ENCODE data around the gene ITIH2.
"Not testable (repeated sequence)": the region's sequence is repeated elsewhere in the genome, so short reads cannot be mapped to it uniquely, and the experiment has no call there.

ITIH2 gene

DNA sequence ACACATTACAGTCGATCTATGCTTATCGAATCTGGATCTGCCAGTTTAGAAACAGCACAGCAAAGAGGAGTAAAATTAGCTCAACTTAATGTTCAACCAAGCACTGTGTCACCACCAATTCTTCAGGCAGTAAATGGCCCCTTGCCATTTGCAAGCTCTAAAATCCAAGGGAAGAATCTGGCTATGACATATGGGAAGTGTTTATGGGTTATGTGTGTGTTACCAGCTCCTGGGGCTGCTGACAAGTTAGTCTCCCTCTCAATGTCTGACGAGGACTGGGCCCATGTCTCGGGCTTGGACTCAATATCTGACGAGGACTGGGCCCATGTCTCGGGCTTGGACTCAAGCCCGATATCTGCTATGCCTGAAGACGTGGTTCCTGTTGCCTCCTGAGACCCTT, 5.7 kb upstream of the ITIH2 start:
- no peak for DNase-seq (ENCODE audit: low spot score)

- no peak for DNase-seq (ENCODE audit: low spot score)
These were observed 2.5 kb upstream of the ITIH2 start for GRCh38 chr10:7700577-7701125.

DNA sequence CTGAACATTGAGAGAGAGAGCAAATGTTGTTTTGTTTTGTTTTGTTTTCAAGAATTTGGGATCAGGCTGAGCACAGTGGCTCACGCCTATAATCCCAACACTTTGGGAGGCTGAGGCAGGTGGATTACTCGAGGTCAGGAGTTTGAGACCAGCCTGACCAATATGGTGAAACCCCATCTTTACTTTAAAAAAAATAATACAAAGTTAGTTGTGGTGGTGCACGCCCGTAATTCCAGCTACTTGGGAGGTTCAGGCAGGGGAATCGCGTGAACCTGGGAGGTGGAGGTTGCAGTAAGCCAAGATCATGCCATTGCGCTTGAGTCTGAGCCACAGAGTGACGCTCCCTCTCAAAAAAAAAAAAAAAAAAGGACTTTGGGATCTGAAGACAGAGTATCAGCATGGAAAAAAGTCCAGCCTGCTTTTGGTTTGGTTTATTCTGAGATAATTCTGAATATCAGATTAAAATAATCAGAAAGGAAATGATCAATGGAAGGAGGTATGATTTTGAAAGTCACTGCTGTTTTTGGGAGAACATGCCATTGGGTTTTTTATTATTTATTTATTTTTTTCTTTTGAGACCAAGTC, 1.9 kb upstream of the ITIH2 start:
- no peak for DNase-seq (ENCODE audit: low spot score)

DNA sequence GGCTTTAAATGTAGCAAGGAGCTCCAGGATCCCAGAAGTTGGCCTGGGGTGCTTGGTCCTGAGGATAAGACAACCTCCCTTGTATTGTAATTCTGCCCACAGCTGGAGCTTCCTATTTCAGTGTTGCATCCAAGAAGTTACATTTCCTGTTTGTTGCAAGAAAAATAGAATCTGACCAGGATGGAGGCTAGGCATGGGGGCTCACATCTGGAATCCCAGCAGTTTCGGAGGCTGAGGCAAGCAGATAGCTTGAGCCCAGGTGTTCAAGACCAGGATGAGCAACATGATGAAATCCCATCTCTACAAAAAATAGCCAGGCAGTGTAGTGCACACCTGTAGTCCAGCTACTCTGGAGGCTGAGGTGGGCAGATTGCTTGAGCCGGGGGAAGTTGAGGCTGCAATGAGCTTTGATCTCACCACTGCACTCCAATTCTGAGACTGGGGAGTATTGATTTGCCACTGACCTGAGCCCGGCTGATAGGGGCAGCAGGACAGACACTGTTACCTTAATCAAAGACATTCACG, 766 bp upstream of the ITIH2 start:
- DNase-seq (ENCODE audit: low spot score): no peak

- no peak for DNase-seq (ENCODE audit: low spot score)
These were observed 1.2 kb downstream of the ITIH2 start for GRCh38 chr10:7704071-7705016.

DNA sequence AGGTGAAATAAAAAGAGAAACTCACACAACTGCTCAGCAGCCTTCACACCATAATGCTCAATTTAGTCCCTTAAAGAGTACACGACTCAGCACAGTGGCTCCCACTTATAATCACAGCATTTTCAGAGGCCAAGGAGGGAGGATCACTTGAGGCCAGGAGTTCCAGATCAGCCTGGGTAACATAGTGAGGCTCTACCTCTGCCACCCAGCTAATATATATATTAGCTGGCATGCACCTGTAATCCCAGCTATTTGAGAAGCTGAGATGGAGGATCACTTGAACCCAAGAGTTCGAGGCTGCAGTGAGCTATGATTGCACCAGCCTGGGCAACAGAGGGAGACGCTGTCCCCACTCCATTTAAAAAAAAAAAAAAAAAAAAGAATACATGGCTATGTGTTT, 2.2 kb downstream of the ITIH2 start:
- no peak for DNase-seq (ENCODE audit: low spot score)

- DNase-seq (ENCODE audit: low spot score): no peak
These were observed 3.5 kb downstream of the ITIH2 start for GRCh38 chr10:7706534-7707073.

DNA sequence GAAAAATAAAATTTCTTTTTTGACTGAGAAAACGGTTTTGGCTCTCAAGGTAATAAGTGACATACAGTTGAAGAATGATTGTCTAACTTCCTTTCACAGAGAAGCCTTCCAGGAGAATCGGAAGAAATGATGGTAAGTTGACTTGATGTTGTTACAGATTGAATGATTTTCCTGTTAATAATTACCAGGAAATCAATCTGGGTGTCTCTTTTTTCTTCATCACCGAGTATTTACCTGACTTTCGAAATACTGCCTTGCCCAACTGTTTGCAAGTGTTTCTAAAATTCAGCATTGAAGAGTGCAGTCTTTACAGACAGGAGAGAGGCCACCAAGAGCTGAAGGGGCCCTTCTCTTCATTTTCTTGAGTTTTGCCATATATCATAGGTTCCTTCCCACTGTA, 4.0 kb downstream of the ITIH2 start:
- DNase-seq (ENCODE audit: low spot score): no peak

GRCh38 chr10:7707858-7708622, 4.9 kb downstream of the ITIH2 start:
- no peak for DNase-seq (ENCODE audit: low spot score)

GRCh38 chr10:7708832-7709231, 5.7 kb downstream of the ITIH2 start:
- DNase-seq (ENCODE audit: low spot score): no peak

DNA sequence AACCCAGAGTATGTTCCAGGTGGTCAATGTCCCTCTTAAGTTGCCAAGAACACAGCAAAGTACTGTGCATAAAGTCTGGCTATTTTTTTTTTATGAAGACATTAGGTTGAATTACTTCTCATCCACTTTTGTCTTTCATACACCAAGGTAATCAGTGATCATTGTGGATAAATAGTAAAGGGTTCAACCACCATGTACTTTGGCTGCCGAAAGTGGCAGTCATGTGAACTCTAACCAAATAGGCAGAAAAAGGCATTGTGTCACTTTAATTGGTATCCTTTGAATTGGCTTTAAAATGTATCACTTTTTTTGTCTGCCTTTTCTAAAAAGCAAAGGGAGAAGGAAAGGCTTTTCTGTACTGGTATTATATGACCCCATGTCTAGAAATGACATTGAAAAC, 7.3 kb downstream of the ITIH2 start:
- no peak for DNase-seq (ENCODE audit: low spot score)

- DNase-seq (ENCODE audit: low spot score): not testable (repeated sequence)
These were observed 8.0 kb downstream of the ITIH2 start for GRCh38 chr10:7711075-7711474.

DNA sequence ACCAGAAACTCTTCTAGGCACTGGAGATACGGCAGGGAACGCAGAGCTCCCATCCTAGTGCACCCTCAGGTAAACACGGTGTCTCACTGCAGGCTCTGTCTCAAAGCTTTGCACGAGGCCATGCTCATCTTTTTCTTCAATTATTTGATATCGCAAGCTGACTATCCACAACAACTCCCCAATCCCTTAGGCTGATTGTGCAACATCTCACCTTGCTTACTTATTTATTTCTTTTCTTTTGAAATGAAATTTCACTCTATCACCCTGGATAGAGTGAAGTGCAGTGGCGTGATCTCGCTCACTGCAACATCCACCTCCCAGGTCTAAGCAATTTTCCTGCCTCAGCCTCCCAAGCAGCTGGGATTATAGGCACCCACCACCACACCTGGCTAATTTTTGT, 12.4 kb downstream of the ITIH2 start:
- DNase-seq (ENCODE audit: low spot score): no peak

- no peak for DNase-seq (ENCODE audit: low spot score)
These were observed 14.7 kb downstream of the ITIH2 start for GRCh38 chr10:7717767-7718166.

- no peak for DNase-seq (ENCODE audit: low spot score)
These were observed 15.6 kb downstream of the ITIH2 start for GRCh38 chr10:7718685-7719084.

DNA sequence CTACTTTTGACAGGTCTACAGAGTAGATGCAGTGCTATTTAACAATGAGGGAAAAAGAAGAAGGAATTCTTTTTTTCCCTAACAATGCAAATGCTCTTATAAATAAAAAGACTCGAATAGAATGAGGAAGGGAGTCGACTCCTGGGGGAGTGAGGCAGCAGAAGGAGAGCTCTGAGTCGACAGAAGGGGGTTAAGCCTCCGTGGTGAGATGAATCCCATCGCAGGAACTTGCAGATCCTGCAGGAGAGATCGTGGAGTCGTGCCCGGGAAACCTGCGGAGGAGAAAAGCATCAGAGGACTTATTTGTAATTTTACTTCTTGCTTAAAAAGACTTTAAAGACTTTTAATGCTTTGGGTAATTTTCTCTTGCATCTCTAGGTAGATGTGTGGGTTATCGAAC, 17.4 kb downstream of the ITIH2 start:
- no peak for DNase-seq (ENCODE audit: low spot score)

DNA sequence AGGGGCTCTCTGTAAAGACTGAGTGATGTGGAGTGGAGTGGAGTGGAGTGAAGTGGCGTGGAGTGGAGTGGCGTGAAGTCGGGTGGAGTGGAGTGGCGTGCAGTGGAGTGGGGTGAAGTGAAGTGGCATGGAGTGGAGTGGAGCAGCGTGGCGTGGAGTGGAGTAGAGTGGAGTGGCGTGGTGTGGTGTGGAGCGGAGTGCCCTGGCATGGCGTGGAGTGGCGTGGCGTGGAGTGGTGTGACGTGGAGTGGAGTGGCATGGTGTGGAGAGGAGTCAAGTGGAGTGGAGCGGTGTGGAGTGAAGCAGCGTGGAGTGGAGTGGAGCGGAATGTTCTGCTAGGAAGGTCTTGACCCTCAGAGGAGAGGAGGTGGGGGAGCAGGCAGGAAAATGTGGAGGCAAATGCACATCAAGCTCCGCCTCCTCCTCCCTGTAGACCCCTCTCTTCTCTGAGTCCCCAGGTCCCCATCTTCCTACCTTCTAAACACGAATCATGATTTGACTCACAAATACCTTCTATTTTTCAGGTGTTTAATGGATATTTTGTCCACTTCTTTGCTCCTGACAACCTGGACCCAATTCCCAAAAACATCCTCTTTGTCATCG, 19.9 kb downstream of the ITIH2 start:
- no peak for DNase-seq (ENCODE audit: low spot score)

- DNase-seq (ENCODE audit: low spot score): no peak
These were observed 31.7 kb downstream of the ITIH2 start for GRCh38 chr10:7734821-7735220.

DNA sequence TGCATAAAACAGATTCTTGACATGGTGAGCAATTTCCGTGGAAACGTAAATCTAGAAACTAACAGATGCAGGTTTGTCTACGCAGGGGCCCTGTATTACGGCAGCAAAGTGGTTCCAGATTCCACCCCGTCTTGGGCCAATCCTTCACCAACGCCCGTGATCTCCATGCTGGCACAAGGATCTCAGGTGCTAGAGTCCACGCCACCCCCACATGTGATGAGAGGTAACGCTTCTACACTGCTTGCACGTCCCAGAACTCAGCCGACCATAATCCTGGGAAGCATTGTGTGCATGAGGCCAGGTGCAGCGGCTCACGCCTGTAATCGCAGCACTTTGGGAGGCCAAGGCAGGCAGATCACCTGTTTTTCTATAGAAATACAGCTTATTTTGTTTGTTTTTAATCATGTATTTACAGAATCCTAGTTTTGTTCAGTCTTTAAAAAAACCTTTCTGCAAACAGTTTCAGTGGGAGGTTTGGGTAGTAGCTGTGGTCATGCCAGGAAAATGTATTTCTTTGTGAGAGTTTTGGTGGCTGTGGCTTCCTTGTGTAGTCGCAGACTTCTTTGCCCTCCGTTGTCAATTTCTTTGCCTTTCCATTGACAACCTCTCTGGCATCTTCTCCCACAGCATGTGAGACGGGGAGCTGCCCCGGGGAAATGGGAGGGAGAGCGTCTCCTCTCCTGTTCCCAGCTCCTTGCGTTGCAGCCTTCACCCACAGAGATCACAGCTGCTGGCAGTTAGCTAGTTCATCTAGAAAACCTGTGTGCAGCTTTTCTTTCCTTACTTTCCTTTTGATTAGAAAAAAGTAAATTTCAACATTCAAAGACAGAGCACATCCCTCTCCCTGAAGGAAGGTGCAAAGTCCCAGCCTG, 35.7 kb downstream of the ITIH2 start:
- no peak for DNase-seq (ENCODE audit: low spot score)

GRCh38 chr10:7744307-7744706, 41.2 kb downstream of the ITIH2 start:
- DNase-seq (ENCODE audit: low spot score): no peak

DNA sequence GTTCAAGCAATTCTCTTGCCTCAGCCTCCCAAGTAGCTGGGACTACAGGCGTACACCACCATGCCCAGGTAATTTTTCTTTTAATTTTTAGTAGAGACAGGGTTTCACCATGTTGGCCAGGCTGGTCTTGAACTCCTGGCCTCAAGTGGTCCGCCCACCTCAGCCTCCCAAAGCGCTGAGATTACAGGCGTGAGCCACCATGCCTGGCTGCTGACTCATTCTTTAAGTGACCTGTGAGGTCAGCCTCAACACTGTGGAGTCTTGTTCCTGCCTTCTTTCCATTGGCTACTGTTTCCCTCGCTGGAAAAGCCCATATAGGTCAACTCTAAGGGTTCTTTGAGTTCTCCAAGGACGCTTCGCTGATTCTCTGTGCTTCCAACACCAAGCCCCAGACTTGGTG, 45.5 kb downstream of the ITIH2 start:
- not testable (repeated sequence) for DNase-seq (ENCODE audit: low spot score)

All from CD4-positive, alpha-beta T cell treated with Interleukin-15 for 4 hours (primary cell).